ENCODE results near the gene TACC2. TPM values are rescaled to one million over a fixed set of nuclear protein-coding genes. Genes with fewer than 3 reads are reported as not detected.
"Not testable (repeated sequence)": the region's sequence is repeated elsewhere in the genome, so short reads cannot be mapped to it uniquely, and the experiment has no call there.

Gene TACC2
- total and polyA plus RNA-seq, 8 donors = 17.9 to 43.6 (median 23.6) TPM

DNA sequence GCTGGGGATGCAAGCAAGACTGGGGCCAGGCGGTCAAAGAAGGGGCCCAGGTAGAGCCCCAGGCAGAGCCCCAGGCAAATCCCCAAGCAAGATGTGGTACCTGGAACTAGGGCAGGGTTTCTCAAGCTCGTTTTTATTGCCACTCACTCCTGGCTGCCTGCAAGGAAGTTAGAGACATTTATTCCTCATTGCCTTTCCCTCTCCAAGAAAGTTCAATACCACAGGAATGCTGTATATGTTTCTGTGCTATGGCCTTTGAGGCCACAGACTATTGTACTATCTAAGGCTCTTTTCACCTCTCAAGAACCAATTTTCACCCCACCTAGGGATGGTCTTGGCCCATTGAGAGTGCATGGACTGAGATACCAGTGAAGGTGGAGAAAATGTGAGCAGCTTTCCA, 71.3 kb downstream of the TACC2 start:
- ATAC-seq = no peak

DNA sequence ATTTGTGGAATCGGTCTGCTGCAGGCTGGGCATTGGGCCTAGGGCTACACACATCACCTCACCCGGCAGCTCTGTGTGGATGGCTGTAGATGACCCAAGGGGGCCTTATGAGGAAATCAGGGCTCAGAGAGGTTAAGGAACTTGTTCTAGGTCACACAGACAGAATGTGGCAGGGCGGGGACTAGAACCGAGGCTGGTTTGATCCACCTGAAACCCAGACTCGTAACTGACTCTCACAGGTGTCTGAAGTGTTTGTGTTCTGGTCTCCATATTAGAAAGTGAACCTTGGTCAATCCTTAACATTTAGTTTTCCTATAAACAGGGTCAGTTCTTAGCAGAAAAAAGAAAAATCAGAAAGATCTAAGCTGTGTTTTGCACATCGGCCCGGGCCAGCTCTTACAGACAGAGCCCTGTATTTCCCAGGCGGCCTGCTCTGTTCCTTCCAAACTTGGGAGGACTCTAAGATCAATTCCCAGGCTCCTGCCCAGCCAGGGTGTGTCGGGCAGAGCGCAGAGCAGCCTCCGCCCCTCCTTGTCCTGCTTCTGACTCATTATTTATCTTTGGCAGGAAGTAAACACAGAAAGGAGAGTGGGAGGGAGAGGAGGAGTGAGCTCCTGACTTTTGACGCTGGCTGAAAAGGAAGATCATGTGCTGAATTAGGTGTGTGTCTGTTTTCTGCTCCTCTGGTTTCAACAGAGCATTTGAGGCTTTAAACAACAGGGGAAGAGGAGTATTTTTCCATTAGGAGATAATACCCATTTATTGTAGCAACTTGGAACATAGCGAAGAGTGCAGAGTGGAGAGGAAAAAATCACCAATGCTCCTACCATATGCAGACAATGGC, 74.1 kb downstream of the TACC2 start:
- TF ChIP-seq, protein P1, sequence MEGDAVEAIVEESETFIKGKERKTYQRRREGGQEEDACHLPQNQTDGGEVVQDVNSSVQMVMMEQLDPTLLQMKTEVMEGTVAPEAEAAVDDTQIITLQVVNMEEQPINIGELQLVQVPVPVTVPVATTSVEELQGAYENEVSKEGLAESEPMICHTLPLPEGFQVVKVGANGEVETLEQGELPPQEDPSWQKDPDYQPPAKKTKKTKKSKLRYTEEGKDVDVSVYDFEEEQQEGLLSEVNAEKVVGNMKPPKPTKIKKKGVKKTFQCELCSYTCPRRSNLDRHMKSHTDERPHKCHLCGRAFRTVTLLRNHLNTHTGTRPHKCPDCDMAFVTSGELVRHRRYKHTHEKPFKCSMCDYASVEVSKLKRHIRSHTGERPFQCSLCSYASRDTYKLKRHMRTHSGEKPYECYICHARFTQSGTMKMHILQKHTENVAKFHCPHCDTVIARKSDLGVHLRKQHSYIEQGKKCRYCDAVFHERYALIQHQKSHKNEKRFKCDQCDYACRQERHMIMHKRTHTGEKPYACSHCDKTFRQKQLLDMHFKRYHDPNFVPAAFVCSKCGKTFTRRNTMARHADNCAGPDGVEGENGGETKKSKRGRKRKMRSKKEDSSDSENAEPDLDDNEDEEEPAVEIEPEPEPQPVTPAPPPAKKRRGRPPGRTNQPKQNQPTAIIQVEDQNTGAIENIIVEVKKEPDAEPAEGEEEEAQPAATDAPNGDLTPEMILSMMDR (IDR thresholded peaks at IDR 0.05) = no peak
- peak; percentile 78 to 92 (median 86) for DNase-seq

More for the DNA sequence above, 71.3 kb downstream of the TACC2 start:
- no peak for FAIRE-seq
- H3K4me1 ChIP-seq = peaks cover 4 to 14% (median 8%) of the 10 kb centered on the region in 3 donors
- H3K27ac ChIP-seq = no peak overlapping the region
- WGBS, 2 donors = 58 to 68% methylated on average over 2 of the region's 2 CpGs
- intact Hi-C loops (cut with DNase I) = no loop called here
- H3K4me3 ChIP-seq = no peak overlapping the region
- no peaks in the 10 kb centered on the region for H3K36me3 ChIP-seq
- TF ChIP-seq, protein P1 (IDR thresholded peaks at IDR 0.05) = no peak
- no peaks in the 10 kb centered on the region for H3K9me3 ChIP-seq
- no peaks in the 10 kb centered on the region for H3K27me3 ChIP-seq
- DNase-seq = no peak

DNA sequence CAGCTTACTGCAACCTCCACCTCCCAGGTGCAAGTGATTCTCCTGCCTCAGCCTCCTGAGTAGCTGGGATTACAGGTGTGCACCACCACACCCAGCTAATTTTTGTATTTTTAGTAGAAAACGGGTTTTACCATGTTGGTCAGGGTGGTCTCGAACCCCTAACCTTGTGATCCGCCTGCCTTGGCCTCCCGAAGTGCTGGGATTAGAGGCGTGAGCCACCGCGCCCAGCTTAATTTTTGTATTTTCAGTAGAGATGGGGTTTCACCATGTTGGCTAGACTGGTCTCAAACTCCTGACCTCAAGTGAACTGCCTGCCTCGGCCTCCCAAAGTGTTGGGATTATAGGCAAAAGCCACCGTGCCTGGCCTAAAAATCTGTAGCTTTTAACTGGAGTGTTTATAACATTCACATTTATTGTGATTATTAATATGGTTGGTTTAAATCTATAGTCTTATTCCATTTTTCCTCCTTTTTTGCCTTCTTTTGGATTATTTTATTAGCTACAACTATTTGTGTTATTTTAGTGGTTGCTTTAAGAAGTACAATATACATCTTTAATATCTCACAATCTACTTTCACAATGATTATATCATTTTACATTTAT, 77.5 kb downstream of the TACC2 start:
- WGBS, 2 donors = 94 to 96% methylated on average over 9 of the region's 9 CpGs
- H3K4me1 ChIP-seq = peaks cover 4 to 21% (median 8%) of the 10 kb centered on the region in 3 donors
- intact Hi-C loops (cut with DNase I); H3K9me3 ChIP-seq; H3K27ac ChIP-seq; H3K36me3 ChIP-seq; ATAC-seq; FAIRE-seq; H3K27me3 ChIP-seq; H3K4me3 ChIP-seq; DNase-seq: not testable (repeated sequence)

More for the DNA sequence above, 74.1 kb downstream of the TACC2 start:
- peak; percentile 98 for FAIRE-seq
- Histone ChIP-seq H3K36me3 (no peaks in the 10 kb centered on the region), H3K9me3 (no peaks in the 10 kb centered on the region), H3K4me1 (peaks cover 4 to 14% (median 8%) of the 10 kb centered on the region in 3 donors), H3K27ac (peak overlapping the region; percentile 56 to 85 (median 68)), H3K27me3 (no peaks in the 10 kb centered on the region), H3K4me3 (no peak overlapping the region)
- intact Hi-C loops (cut with DNase I) = no loop called here
- peak; percentile 98 to 100 (median 100) for ATAC-seq
- 23 to 26% methylated on average over 13 of the region's 13 CpGs for WGBS, 2 donors

DNA sequence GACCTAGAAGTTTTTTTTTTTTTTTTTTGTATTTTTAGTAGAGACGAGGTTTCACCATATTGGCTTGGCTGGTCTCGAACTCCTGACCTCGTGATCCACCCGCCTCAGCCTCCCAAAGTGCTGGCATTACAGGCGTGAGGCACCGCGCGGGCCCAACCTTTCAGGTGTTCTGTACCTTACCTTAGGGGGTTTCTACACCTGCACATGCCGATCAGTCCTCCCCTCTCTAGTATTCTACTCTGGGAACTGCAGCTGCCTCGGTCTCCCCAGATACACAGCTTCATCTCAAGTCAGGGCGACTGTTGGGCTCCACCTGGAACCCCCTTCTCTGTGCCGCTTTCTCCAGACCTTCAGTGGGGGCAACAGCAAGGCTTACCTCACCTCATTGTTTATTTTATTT, 79.9 kb downstream of the TACC2 start:
- Histone ChIP-seq H3K27me3 (no peaks in the 10 kb centered on the region), H3K4me1 (peaks cover 0 to 10% (median 0%) of the 10 kb centered on the region in 3 donors), H3K36me3 (no peaks in the 10 kb centered on the region), H3K9me3 (no peaks in the 10 kb centered on the region), H3K27ac (no peak overlapping the region), H3K4me3 (no peak overlapping the region)
- no peak for DNase-seq
- ATAC-seq = no peak
- WGBS, 2 donors = 92 to 96% methylated on average over 12 of the region's 12 CpGs
- TF ChIP-seq, protein P1 (IDR thresholded peaks at IDR 0.05) = no peak
- intact Hi-C loops (cut with DNase I) = no loop called here
- no peak for FAIRE-seq

DNA sequence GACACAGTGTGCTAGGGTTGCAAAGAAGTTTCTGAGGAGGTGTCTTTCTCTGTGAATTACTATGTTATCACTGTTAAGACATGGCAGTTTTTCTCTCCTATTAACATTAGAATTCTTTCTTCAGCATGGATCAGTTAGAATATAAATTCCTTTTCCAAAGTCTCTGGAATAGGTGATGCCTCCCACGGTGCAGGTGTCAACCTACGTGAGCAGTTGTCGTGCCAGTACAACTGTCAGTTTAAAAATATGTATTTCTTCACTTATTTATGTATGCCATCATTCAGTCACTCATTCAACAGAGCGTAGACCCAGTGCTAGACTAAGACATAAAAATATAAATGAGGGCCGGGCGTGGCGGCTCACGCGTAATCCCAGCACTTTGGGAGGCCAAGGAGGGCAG, 83.5 kb downstream of the TACC2 start:
- TF ChIP-seq, protein P1 (IDR thresholded peaks at IDR 0.05) = no peak
- Histone ChIP-seq H3K27me3 (no peaks in the 10 kb centered on the region), H3K4me3 (no peak overlapping the region), H3K4me1 (peaks cover 0 to 7% (median 0%) of the 10 kb centered on the region in 3 donors), H3K27ac (no peak overlapping the region), H3K36me3 (no peaks in the 10 kb centered on the region), H3K9me3 (no peaks in the 10 kb centered on the region)
- no peak for ATAC-seq
- no peak for DNase-seq
- intact Hi-C loops (cut with DNase I) = no loop called here
- 98% methylated on average over 9 of the region's 9 CpGs for WGBS, 2 donors
- no peak for FAIRE-seq

All from pancreas (tissue), 10 donors.